ENCODE results near the gene CHCHD6. TPM values are rescaled to one million over a fixed set of nuclear protein-coding genes. Genes with fewer than 3 reads are reported as not detected.

The CHCHD6 gene
- total RNA-seq, 4 donors from 2014 or later: 13.4 to 22.0 (median 16.1) TPM

DNA sequence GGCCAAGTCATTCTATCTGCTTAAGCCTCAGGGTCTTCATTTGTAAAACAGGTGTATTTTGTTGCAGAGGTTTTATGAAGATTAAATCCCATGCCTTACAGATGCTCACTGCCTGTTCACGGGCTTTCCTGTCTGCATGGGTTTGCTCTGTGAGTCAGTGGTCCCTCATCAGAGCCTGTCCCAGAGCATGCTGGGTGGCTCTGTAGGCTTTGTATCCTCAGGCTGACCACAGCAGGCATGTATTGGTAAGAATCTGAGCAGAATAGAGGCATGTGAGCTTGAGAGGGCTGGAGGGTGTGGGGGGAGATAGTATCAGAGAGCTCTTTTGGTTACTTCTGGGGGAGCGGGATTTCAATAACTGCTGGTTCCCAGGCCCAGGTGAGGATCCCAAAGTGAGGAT, 233.5 kb downstream of the CHCHD6 start:
- Histone ChIP-seq H3K36me3 (no peaks in the 10 kb centered on the region), H3K4me1 (peaks cover 25% of the 10 kb centered on the region), H3K9me3 (no peaks in the 10 kb centered on the region), H3K27me3 (no peaks in the 10 kb centered on the region), H3K4me3 (no peak overlapping the region), H3K27ac (no peak overlapping the region)
- 92% methylated on average over 2 of the region's 2 CpGs for WGBS
- no peak for TF ChIP-seq EP300 (IDR thresholded peaks at IDR 0.05)
- no peak for TF ChIP-seq POLR2A (IDR thresholded peaks at IDR 0.05)
- no peak for TF ChIP-seq POLR2AphosphoS5 (IDR thresholded peaks at IDR 0.05)
- no peak for DNase-seq (ENCODE audit: low spot score in 2 of 2)

DNA sequence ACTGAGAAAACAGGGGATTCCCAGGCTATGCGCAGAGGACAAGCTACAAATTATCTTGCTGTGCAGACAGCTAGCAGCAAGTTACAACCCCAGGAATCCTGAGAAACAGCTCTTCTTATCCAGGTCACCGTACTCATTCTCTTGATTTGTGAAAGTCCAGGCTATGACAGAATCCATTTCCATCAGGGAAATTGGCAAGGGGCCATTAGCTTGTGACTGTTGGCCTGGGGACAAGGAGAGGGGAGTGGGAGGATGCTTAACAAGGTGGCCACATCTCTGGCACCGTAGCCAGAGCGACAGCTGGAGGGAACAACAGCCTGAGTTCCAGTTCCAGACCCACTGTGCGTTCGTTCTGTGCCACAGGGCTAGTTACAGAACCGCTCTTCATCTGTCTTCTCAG, 233.9 kb downstream of the CHCHD6 start:
- no peak for DNase-seq (ENCODE audit: low spot score in 2 of 2)
- H3K9me3 ChIP-seq: no peaks in the 10 kb centered on the region
- peaks cover 22% of the 10 kb centered on the region for H3K4me1 ChIP-seq
- H3K27ac ChIP-seq: no peak overlapping the region
- no peaks in the 10 kb centered on the region for H3K27me3 ChIP-seq
- H3K4me3 ChIP-seq: no peak overlapping the region
- H3K36me3 ChIP-seq: no peaks in the 10 kb centered on the region
- WGBS: 62% methylated on average over 7 of the region's 7 CpGs
- TF ChIP-seq, protein P1, sequence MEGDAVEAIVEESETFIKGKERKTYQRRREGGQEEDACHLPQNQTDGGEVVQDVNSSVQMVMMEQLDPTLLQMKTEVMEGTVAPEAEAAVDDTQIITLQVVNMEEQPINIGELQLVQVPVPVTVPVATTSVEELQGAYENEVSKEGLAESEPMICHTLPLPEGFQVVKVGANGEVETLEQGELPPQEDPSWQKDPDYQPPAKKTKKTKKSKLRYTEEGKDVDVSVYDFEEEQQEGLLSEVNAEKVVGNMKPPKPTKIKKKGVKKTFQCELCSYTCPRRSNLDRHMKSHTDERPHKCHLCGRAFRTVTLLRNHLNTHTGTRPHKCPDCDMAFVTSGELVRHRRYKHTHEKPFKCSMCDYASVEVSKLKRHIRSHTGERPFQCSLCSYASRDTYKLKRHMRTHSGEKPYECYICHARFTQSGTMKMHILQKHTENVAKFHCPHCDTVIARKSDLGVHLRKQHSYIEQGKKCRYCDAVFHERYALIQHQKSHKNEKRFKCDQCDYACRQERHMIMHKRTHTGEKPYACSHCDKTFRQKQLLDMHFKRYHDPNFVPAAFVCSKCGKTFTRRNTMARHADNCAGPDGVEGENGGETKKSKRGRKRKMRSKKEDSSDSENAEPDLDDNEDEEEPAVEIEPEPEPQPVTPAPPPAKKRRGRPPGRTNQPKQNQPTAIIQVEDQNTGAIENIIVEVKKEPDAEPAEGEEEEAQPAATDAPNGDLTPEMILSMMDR (IDR thresholded peaks at IDR 0.05): no peak

- Histone ChIP-seq H3K36me3 (no peaks in the 10 kb centered on the region), H3K27me3 (no peaks in the 10 kb centered on the region), H3K9me3 (no peaks in the 10 kb centered on the region), H3K4me1 (peaks cover 22% of the 10 kb centered on the region), H3K27ac (no peak overlapping the region), H3K4me3 (no peak overlapping the region)
- no peak for TF ChIP-seq POLR2AphosphoS5 (IDR thresholded peaks at IDR 0.05)
- TF ChIP-seq EP300 (IDR thresholded peaks at IDR 0.05): no peak
- no peak for TF ChIP-seq POLR2A (IDR thresholded peaks at IDR 0.05)
- TF ChIP-seq, protein P1 (IDR thresholded peaks at IDR 0.05): no peak
- 65% methylated on average over 8 of the region's 8 CpGs for WGBS
- no peak for DNase-seq (ENCODE audit: low spot score in 2 of 2)
These were observed 234.7 kb downstream of the CHCHD6 start for GRCh38 chr3:126938520-126939337.

- Histone ChIP-seq H3K36me3 (no peaks in the 10 kb centered on the region), H3K4me3 (no peak overlapping the region), H3K4me1 (peaks cover 22% of the 10 kb centered on the region), H3K9me3 (no peaks in the 10 kb centered on the region), H3K27me3 (no peaks in the 10 kb centered on the region), H3K27ac (no peak overlapping the region)
- no peak for DNase-seq (ENCODE audit: low spot score in 2 of 2)
- WGBS: 48% methylated on average over 4 of the region's 4 CpGs
- TF ChIP-seq POLR2AphosphoS5 (IDR thresholded peaks at IDR 0.05): no peak
- no peak for TF ChIP-seq POLR2A (IDR thresholded peaks at IDR 0.05)
- TF ChIP-seq EP300 (IDR thresholded peaks at IDR 0.05): no peak
- TF ChIP-seq, protein P1 (IDR thresholded peaks at IDR 0.05): no peak
These were observed 235.3 kb downstream of the CHCHD6 start for GRCh38 chr3:126939338-126939718.

DNA sequence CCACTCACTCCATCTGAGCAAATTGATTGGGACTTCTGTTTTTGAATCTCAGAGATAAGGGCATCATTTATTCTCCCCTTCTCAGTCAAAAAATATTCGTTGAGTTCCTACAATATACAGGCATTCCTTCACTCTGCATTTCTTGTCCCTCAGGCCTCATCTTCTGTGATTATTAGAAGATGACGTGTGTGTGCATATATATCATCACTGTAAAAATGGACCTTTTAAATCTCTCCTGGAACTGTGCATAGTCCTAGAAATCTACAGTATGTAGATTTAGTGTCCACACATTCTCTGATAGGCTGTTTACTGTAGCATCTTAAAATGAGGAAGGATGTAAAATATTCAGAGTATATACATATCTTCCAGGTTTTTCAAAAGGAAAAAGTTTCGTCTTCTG, 235.7 kb downstream of the CHCHD6 start:
- no peak for DNase-seq (ENCODE audit: low spot score in 2 of 2)
- no peak for TF ChIP-seq POLR2A (IDR thresholded peaks at IDR 0.05)
- TF ChIP-seq POLR2AphosphoS5 (IDR thresholded peaks at IDR 0.05): no peak
- TF ChIP-seq, protein P1 (IDR thresholded peaks at IDR 0.05): no peak
- no peak for TF ChIP-seq EP300 (IDR thresholded peaks at IDR 0.05)
- no peak overlapping the region for H3K27ac ChIP-seq
- peaks cover 22% of the 10 kb centered on the region for H3K4me1 ChIP-seq
- H3K27me3 ChIP-seq: no peaks in the 10 kb centered on the region
- H3K36me3 ChIP-seq: no peaks in the 10 kb centered on the region
- H3K4me3 ChIP-seq: no peak overlapping the region
- no peaks in the 10 kb centered on the region for H3K9me3 ChIP-seq
- WGBS: 78% methylated on average over 3 of the region's 3 CpGs
